Naive B cell (primary cell): ENCODE data around the gene COL27A1. TPM values are rescaled to one million over a fixed set of nuclear protein-coding genes. Genes with fewer than 3 reads are reported as not detected.
"Not testable (repeated sequence)": the region's sequence is repeated elsewhere in the genome, so short reads cannot be mapped to it uniquely, and the experiment has no call there.

Source experiments
- ATAC-seq, 2 donors: fragments of 150-1000 bp; cut with Tn5 transposase; 2 replicates each; pipeline ENCODE4 v1.10.0; 2021; ENCODE audit warnings: low read depth in 2 of 2, mild to moderate bottlenecking in 2 of 2, moderate library complexity in 2 of 2
- DNase-seq: peaks from one replicate; pipeline ENCODE4 v3.0.0; 2022
- H3K27ac Mint-ChIP-seq, 6 donors: one replicate each; pipeline ENCODE4 v1.8.0; 2020 to 2022; ENCODE audit warnings: mild to moderate bottlenecking in 6 of 6, mixed read lengths in 6 of 6, moderate library complexity in 5 of 6, inconsistent platforms in 2 of 6
- H3K27me3 Mint-ChIP-seq, 3 donors: one replicate each; pipeline ENCODE4 v1.8.0; 2021 to 2022; ENCODE audit warnings: mixed read lengths in 3 of 3, mild to moderate bottlenecking in 1 of 3
- H3K36me3 Mint-ChIP-seq, 2 donors: one replicate each; pipeline ENCODE4 v1.8.0; 2020 to 2022; ENCODE audit warnings: mixed read lengths in 2 of 2, inconsistent platforms in 1 of 2, mild to moderate bottlenecking in 1 of 2
- H3K4me1 Mint-ChIP-seq, 3 donors: one replicate each; pipeline ENCODE4 v1.8.0; 2020 to 2022; ENCODE audit warnings: mixed read lengths in 3 of 3, inconsistent platforms in 1 of 3, mild to moderate bottlenecking in 1 of 3, moderate library complexity in 1 of 3
- H3K4me3 Mint-ChIP-seq, 8 donors: one replicate each; pipeline ENCODE4 v1.8.0; 2020 to 2022; ENCODE audit warnings: mild to moderate bottlenecking in 8 of 8, mixed read lengths in 8 of 8, moderate library complexity in 8 of 8, inconsistent platforms in 2 of 8
- H3K9me3 Mint-ChIP-seq, 7 donors: one replicate each; pipeline ENCODE4 v1.8.0; 2020 to 2022; ENCODE audit warnings: mixed read lengths in 7 of 7, mild to moderate bottlenecking in 5 of 7, inconsistent platforms in 2 of 7, moderate library complexity in 1 of 7
- polyA plus RNA-seq, 6 donors: library from polyadenylated mRNA; unstranded; fragments of 300-500 nt; fragmentation: Illumina TruSeq; gene quantifications; one replicate each; pipeline ENCODE4 v1.2.3, GENCODE V29; 2021; ENCODE audit warnings: low read depth in 6 of 6

Gene COL27A1
- polyA plus RNA-seq, 6 donors from 2014 or later = 0.04 TPM; not detected in 5

DNA sequence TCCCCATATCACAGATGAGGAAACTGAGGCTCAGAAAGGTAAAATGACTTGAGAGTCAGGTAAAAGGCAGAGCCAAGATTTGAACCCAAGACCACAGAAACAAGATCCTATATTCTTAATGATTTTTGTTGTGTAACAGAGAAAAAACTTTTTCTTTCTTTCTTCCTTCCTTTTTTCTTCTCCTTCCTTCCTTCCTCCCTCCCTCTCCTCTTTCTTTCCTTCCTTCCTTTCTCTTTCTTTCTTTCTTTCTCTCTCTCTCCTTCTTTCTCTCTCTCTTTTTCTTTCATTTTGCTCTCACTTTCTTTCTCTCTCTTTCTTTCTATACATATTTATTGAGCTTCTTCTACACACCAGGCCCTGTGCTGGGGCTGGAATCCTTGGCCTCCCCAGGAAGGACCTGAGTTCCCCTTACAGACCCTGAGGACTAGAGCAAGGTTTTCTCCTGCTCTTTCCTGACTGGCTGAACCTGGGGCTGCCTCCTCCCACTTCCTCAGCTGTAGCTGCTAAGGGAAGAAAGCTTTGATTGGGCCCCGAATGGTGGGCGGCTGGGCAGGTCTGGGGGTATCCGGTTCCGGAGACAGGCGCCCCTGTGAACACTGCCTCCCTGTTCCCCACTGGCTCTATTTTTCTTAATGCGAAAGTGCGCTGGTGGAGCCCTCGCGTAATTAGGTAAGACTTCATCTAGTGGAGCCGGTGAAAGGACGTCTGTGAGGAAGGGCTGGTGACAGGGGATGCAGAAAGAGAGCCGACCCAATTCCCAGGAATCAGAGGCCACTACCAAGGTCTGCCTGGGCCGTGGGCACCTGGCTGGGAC lies 28.9 kb upstream of the COL27A1 start:
- no peak for ATAC-seq
- Mint-ChIP-seq H3K4me1 (no peaks in the 10 kb centered on the region), H3K36me3 (peaks cover 12 to 15% of the 10 kb centered on the region in 2 donors), H3K4me3 (no peak overlapping the region), H3K9me3 (peaks cover 5 to 27% (median 10%) of the 10 kb centered on the region in 7 donors), H3K27me3 (peaks cover 34 to 61% (median 58%) of the 10 kb centered on the region in 3 donors), H3K27ac (no peak overlapping the region)
- no peak for DNase-seq

DNA sequence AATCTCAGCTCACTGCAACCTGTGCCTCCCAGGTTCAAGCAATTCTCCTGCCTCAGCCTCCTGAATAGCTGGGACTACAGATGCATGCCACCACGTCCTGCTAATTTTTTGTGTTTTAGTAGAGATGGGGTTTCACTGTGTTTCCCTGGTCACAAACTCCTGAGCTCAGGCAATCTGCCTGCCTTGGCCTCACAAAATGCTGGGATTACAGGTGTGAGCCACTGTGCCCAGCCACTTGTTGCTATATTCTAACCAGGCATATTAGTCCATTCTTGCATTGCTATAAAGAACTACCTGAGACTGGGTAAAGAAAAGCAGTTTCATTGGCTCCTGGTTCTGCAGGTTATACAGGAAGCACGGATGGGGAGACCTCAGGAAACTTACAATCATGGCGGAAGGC lies 26.6 kb upstream of the COL27A1 start:
- not testable (repeated sequence) for ATAC-seq, DNase-seq, H3K4me1 Mint-ChIP-seq, H3K4me3 Mint-ChIP-seq
- H3K27me3 Mint-ChIP-seq = peaks cover 34 to 67% (median 53%) of the 10 kb centered on the region in 3 donors
- H3K36me3 Mint-ChIP-seq = peaks cover 12 to 15% of the 10 kb centered on the region in 2 donors
- H3K27ac Mint-ChIP-seq = peak overlapping the region in 1 of 6 donors; percentile 14
- peaks cover 5 to 27% (median 10%) of the 10 kb centered on the region in 7 donors for H3K9me3 Mint-ChIP-seq

DNA sequence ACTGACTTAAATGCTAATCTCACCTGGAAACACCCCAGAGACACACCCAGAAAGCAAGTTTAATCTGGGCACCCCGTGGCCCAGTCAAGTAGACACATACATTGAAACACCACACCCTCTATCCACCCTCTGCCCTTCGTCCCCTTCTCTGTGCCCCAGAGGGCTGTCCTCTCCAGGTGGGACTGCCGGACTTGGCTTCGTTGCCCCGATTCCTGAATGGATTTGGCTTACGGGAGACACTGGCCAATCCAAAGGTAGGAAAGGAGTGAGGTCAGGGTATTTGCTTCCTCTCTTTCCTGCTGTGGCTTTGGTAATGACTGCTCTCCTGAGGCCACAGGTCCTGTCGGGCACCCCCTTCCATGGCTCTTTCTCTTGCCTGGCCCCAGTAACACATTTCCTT lies 25.2 kb upstream of the COL27A1 start:
- ATAC-seq (no peak), DNase-seq (no peak)
- no peaks in the 10 kb centered on the region for H3K4me1 Mint-ChIP-seq
- peaks cover 5 to 27% (median 10%) of the 10 kb centered on the region in 7 donors for H3K9me3 Mint-ChIP-seq
- peaks cover 12 to 15% of the 10 kb centered on the region in 2 donors for H3K36me3 Mint-ChIP-seq
- H3K27me3 Mint-ChIP-seq = peaks cover 35 to 63% (median 44%) of the 10 kb centered on the region in 3 donors
- H3K27ac Mint-ChIP-seq = no peak overlapping the region
- H3K4me3 Mint-ChIP-seq = no peak overlapping the region

DNA sequence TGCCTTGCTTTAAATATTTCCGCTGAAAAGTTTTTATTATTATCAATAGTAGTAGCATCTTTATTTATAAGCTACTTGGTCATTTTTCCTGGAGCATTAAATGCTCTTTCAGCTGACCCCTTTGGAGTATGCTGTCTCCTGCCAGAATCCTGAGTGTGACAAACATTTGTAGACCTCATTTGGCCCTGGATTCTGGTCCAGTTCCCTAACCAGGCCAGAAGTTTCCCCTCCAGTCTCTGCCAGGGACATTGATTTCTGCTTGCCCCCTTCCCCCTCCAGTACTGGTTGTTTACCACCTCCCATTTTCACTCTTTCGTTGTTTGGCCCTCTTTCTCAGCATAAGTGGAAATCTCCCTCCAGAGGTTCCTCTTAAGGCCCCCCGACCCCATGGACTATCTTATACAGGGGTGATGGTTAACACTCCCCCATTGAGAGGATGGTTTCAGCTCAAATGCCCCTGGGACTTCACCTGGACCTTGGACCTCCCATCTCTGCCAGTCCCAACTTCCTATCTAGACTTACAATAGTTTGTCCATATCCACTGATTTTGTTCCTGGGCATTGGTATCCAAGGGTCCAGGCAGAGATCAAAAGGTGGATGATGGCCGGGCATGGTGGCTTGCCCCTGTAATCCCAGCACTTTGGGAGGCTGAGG lies 24.6 kb upstream of the COL27A1 start:
- Mint-ChIP-seq H3K9me3 (peaks cover 5 to 27% (median 10%) of the 10 kb centered on the region in 7 donors), H3K36me3 (peaks cover 12 to 15% of the 10 kb centered on the region in 2 donors), H3K27me3 (peaks cover 41 to 69% (median 50%) of the 10 kb centered on the region in 3 donors), H3K4me1 (no peaks in the 10 kb centered on the region), H3K27ac (no peak overlapping the region), H3K4me3 (no peak overlapping the region)
- ATAC-seq (no peak), DNase-seq (no peak)

DNA sequence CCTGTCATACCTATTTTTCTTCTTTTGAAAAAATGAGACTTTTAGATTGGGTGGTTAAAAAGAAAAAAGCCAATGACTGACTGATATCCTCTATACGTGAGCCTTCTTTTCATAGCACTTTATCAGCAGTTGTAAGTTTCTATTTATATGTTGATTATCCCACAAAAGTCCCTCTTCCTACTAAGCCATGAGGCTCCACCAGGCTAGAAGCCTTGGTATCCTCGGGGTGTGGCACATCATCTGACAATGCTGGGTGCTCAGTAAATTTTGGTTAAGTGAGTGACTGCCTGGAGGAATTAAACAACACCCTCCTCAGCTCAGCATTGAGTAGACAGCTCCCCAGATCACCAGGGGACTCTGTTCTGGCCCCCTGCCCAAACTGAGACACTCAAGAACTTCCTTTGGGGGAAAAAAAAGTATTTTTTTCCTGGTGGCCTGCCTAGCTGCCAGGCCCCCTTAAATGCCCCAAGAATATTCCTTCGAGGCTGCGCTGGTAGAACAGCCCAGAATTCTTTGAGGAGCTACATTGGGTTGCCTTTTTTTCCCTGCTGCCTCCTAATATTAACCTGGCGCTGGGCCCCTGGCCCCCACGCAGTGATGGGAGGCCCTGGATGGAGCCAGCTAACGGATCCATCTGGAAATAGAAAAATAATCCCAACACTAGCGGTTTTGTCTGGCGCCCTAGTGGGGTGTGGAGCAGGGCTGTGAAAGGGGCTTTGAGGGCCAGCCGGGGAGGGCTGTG lies 23.4 kb upstream of the COL27A1 start:
- ATAC-seq (no peak), DNase-seq (no peak)
- peaks cover 41 to 64% (median 42%) of the 10 kb centered on the region in 3 donors for H3K27me3 Mint-ChIP-seq
- no peaks in the 10 kb centered on the region for H3K4me1 Mint-ChIP-seq
- H3K4me3 Mint-ChIP-seq = no peak overlapping the region
- H3K27ac Mint-ChIP-seq = no peak overlapping the region
- H3K36me3 Mint-ChIP-seq = peaks cover 12 to 14% of the 10 kb centered on the region in 2 donors
- peaks cover 5 to 22% (median 10%) of the 10 kb centered on the region in 7 donors for H3K9me3 Mint-ChIP-seq

DNA sequence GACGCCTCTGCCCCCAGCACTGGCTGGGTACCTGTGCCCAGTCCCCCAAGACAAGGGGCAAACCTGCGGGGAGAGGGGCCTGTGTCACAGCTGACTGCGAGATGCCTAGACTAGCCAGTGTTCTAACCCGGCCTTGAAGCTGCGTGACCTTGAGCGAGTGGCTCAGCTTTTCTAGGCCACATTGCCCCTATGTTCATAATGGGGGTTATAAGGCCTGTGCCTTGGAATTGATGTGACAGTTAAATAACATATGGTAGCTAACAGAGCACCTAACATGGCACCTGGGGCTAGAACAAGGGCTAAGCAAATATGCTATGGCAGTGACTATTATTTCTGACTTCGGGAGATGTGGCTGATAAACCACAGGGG lies 22.8 kb upstream of the COL27A1 start:
- DNase-seq = no peak
- Mint-ChIP-seq H3K27me3 (peaks cover 36 to 64% (median 42%) of the 10 kb centered on the region in 3 donors), H3K4me3 (no peak overlapping the region), H3K36me3 (peaks cover 8 to 10% of the 10 kb centered on the region in 2 donors), H3K4me1 (no peaks in the 10 kb centered on the region), H3K9me3 (peaks cover 3 to 16% (median 5%) of the 10 kb centered on the region in 7 donors), H3K27ac (no peak overlapping the region)
- no peak for ATAC-seq

DNA sequence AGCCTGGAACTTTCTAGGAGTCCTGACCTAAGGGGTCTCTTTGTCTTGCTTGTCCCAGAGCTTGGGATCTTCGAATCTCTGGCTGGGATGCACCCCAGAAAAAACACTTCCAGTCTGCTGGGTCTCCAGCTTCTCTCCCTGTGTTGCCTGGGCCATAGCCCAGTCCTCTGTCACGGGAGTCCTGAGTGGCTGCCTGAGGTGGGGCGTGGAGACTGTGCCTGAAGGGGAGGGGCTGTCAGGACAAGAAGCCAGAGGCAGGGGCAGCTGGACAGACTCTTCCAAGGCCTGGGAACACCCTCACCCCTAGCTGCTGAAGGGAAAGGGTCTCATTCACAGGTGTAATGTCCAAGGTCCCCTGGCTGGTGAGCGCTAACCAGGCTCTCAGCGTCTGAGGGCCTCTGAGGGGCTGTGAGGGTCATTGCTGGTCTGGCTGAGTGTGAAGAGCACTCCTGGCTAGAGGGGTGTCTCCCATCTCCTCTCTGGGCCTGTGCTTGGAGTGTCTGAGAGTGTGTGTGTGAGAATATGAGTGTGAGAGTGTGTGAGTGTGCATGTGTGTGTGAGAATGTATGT lies 20.4 kb upstream of the COL27A1 start:
- ATAC-seq = no peak
- H3K4me1 Mint-ChIP-seq = no peaks in the 10 kb centered on the region

DNA sequence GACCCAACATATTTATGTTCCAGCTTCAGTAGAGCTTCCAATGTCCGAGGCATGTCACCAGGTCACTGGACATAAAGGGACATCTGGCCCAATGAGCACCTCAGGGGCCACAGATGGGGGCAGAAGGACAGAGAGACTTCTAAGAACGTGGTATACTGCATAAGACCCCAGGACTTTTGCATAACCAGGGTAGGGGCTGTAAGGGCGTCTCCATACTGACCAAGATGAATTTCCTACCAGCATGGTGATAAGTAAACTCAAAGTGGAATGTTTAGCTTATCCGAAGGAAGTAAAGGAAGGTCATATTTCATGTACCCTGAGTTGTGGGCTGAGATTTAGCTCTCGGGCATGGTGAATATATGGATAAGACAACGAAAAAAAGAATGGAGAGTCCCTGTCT lies 17.5 kb upstream of the COL27A1 start:
- DNase-seq (no peak), ATAC-seq (no peak)
- Mint-ChIP-seq H3K4me3 (no peak overlapping the region), H3K27me3 (peaks cover 33 to 54% (median 39%) of the 10 kb centered on the region in 3 donors), H3K36me3 (no peaks in the 10 kb centered on the region), H3K4me1 (no peaks in the 10 kb centered on the region), H3K9me3 (no peaks in the 10 kb centered on the region), H3K27ac (no peak overlapping the region)

More for the DNA sequence above, 20.4 kb upstream of the COL27A1 start:
- DNase-seq = no peak
- Mint-ChIP-seq H3K27ac (no peak overlapping the region), H3K27me3 (peaks cover 21 to 48% (median 30%) of the 10 kb centered on the region in 3 donors), H3K36me3 (no peaks in the 10 kb centered on the region), H3K9me3 (no peaks in the 10 kb centered on the region), H3K4me3 (no peak overlapping the region)

DNA sequence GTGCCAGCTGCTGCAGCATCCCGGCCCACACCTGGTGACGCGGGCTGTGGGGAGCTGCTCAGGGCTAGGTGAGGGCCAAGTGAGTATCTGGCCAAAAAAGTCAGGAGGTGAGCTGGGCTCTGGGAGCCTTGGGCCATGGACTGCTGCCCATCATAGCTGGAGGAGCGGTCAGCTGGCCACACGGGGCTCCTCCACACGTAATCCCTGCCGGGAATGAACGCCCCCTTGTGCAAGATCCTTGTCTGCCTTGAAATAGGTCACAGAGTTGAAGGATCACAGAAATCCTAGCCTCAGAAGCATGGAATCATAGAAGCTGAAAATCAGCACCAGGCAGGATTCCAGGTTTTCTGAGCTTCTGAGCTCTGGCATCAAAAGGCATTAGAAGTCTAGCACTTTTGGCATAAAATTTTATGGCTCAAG lies 16.8 kb upstream of the COL27A1 start:
- Mint-ChIP-seq H3K27me3 (peaks cover 33 to 53% (median 44%) of the 10 kb centered on the region in 3 donors), H3K9me3 (no peaks in the 10 kb centered on the region)
- ATAC-seq = no peak

DNA sequence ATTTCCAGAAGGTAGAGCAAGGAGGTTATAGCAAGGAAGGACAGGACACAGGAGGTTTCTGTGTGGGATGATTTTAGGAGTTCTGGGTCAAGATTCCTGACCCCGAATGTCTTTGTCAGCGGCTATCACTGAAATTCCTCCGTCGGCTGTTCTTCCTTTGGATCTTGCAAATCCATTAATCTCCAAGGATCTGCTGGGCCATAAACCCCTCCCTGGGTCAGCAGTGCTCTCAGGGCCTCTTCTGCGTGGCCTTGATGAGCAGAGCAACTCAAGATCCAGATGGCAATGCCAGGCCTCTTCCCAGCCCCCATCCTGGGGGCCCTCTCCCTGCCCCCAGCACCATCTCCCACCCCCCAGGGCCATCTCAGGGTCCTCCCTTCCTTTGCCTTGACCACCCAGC lies 16.3 kb upstream of the COL27A1 start:
- Mint-ChIP-seq H3K4me3 (no peak overlapping the region), H3K4me1 (no peaks in the 10 kb centered on the region), H3K27ac (no peak overlapping the region), H3K36me3 (no peaks in the 10 kb centered on the region), H3K9me3 (no peaks in the 10 kb centered on the region), H3K27me3 (peaks cover 29 to 53% (median 47%) of the 10 kb centered on the region in 3 donors)
- ATAC-seq = no peak
- DNase-seq = no peak

More for the DNA sequence above, 16.8 kb upstream of the COL27A1 start:
- no peak for DNase-seq
- Mint-ChIP-seq H3K36me3 (no peaks in the 10 kb centered on the region), H3K4me3 (no peak overlapping the region), H3K27ac (no peak overlapping the region), H3K4me1 (no peaks in the 10 kb centered on the region)

DNA sequence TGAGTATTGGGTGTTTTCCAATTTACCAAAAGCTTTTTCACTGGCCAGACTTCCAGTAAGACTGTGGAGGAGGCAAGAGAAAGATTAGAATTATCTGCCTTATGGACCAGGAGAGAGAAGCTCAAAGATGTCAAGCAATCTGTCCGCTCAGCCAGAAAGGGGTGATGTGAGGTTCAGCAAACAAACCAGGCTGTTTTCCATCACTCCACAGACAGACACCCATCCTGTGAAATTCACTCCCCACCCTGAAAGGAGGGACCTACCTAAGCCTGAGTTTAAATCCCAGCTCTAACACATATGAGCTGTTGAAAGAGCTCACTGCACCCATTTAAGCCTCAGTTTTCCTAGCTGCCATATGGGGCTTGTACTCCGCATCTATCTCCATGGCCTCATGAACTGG lies 14.9 kb upstream of the COL27A1 start:
- no peaks in the 10 kb centered on the region for H3K36me3 Mint-ChIP-seq
- no peaks in the 10 kb centered on the region for H3K9me3 Mint-ChIP-seq
- H3K27ac Mint-ChIP-seq = peak overlapping the region in 1 of 6 donors; percentile 17
- ATAC-seq (no peak), DNase-seq (no peak)
- H3K4me1 Mint-ChIP-seq = no peaks in the 10 kb centered on the region
- peaks cover 25 to 48% (median 44%) of the 10 kb centered on the region in 3 donors for H3K27me3 Mint-ChIP-seq
- H3K4me3 Mint-ChIP-seq = no peak overlapping the region

DNA sequence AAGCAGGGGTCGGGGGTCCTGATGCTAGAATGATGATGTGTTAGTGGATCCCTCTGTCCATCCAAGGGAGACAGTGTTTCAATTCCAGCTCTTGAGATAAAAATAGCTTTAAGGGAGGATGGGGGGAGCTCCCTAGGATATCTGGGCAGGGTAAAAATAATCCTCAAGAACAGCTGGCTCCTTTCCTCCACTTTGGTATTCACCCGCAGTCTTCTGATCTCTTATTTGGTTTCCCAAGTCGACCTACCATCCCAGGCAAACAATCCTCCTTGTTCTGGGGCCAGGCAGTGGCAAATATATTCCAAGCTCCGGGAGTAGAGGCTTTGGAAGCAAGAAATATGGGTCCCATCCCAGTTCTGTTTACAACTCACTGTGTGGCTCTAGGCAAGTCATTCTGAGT lies 14.5 kb upstream of the COL27A1 start:
- ATAC-seq (no peak), DNase-seq (no peak)
- no peak overlapping the region for H3K4me3 Mint-ChIP-seq
- H3K4me1 Mint-ChIP-seq = no peaks in the 10 kb centered on the region
- peak overlapping the region in 1 of 6 donors; percentile 17 for H3K27ac Mint-ChIP-seq
- no peaks in the 10 kb centered on the region for H3K9me3 Mint-ChIP-seq
- H3K36me3 Mint-ChIP-seq = no peaks in the 10 kb centered on the region
- peaks cover 22 to 44% (median 40%) of the 10 kb centered on the region in 3 donors for H3K27me3 Mint-ChIP-seq
